GM19023 (cell line): ENCODE data around the gene CBFA2T3.
A peak's percentile ranks its signal among the peaks of the same experiment; 100 is the strongest.

Source experiments
- ATAC-seq: cut with Tn5 transposase; IDR thresholded peaks from one replicate; pipeline ENCODE4 v1.9.1; 2021; ENCODE audit warnings: mild to moderate bottlenecking, moderate library complexity; ENCODE audit not compliant: unreplicated experiment

CBFA2T3 gene

GRCh38 chr16:88977812-88978607 lies 1.0 kb upstream of the CBFA2T3 start:
- ATAC-seq: no peak

DNA sequence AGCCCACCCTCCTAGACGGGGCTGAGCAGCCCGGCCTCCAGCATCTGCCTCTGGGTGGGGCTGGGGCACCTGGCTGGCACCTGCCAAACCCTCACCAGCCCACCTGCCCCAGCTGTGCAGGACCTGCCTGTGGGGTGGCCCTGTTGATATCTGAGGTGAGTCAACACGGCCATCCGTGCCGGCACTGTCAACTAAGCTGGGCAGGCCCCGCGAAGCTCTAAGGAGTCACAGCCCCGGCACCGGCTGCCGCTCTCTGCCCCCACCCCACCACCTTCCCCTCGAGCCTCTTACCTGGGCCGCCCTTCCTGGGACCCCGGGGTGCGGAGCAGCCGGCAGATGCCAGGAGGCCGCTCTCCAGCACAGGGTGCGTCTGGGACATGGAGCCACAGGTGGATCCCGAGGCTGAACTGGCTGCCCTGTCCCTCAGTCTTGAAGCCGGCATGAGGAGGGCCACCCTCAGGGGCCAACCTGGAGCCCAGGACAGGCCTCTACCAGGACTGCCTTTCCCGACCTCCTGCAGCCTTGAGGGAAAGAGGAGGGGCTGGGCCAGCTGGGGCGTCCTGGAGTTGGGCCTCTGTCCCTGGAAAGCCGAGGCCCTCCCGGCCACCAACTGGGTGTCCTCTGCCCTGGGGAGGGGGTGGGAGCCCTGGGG lies 515 bp downstream of the CBFA2T3 start:
- ATAC-seq: no peak

DNA sequence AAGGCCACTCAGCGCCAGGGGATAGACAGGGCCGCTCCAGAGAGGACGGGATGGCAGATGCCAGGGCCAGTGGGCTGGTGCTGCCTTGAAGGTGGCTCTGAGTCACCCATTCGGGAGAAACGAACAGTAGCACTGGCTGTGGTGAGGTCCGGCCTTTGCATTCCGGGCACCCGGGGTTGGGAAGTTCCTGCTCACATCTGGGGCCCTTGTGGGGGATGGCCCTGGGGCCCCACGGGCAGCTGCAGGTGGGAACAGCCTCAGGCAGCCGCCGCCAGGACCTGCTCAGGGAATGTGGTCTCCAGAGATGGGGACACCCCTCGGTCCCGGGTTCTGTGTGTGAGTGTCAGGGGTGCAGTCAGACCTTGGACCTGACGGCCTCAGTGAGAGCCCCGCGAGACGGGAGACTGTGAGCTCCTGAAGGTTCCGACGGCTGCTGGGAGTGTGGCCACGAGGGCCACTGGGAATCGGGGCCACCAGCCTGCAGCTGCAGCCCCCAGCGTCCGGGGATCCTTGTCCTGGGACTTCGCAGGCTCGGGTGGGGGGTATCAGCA lies 1.4 kb downstream of the CBFA2T3 start:
- ATAC-seq: no peak

DNA sequence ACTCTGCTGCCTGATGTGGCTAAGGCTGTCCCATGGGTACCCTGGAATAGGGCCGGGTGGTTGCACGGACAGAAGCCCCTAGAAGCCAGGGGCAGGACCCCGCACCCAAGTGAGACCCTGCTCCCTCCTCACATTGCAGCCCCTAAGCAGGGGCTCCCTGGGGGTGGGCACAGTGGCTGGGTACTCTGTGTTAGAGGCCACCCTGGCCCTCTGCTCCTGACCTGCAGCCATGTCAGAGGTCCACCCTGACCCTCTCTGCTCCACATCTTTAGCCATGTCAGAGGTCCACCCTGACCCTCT lies 2.1 kb downstream of the CBFA2T3 start:
- ATAC-seq: no peak

- no peak for ATAC-seq
Measured at GRCh38 chr16:88974080-88974915, 2.7 kb downstream of the CBFA2T3 start.

DNA sequence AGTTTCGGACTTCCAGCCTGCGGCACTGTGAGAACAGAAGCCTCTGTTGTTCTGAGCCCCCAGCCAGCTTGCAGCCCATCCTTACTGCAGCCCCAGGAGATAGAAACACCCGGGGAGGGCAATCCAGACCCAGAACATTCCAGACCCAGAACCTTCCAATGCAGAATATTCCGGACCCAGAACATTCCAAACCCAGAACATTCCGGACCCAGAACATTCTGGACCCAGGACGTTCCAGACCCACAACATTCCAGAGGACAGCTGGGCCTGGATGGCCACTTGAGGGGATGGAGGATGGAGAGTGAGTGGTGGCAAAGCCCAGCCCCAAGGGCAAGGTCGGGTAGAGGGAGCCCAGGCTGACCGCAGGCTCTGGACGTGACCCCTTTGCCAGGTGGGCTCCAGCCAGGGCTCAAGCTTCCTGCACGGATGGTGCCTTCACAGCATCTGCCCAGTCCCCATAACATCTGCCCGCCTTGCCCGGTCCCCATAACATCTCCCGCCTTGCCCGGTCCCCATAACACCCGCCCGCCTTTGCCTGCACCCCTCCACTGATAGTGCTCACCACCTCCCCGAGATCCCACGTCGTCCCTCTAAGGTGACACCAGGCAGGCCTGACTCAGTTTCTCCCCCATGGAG lies 3.5 kb downstream of the CBFA2T3 start:
- ATAC-seq: no peak

DNA sequence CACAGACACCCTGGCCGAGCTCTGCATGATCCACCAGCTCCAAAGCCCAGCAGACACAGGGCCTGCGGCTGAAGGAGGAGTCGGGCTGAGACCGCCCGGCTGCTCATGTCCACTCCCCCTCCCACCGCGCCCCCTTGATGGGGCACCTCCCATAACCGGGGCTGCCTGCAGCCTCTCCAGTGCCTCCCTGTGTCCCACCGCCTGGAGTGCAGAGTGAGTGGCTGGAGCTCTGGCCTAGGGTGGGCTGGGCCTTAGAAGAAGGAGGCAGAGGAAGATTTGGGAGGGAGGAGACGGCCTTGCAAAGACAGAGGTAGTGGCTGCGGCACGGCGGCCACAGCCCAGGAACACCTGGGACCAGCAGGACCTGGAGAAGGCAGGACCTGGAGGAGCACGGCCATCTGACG lies 4.0 kb downstream of the CBFA2T3 start:
- no peak for ATAC-seq

DNA sequence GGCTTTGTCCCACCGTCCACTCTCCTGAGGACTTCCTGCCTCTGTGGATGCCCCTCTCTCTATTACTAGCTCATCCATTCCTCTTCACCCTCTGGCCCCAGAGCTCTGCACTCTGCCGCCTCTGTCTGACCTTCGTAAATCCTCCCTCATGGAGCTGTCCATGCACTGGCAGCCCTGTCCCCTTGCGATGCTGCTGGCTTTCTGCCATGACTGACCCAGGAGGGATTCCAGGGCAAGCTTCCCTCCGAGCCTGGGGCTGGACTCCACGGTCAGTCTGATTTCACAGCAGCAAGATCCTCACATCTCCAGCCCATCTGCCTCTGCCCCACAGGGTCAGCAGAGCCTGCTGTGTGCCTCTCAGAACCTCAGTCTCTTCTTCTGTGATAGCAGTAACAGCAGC lies 4.7 kb downstream of the CBFA2T3 start:
- no peak for ATAC-seq

GRCh38 chr16:88971371-88972097 lies 5.5 kb downstream of the CBFA2T3 start:
- ATAC-seq: no peak

DNA sequence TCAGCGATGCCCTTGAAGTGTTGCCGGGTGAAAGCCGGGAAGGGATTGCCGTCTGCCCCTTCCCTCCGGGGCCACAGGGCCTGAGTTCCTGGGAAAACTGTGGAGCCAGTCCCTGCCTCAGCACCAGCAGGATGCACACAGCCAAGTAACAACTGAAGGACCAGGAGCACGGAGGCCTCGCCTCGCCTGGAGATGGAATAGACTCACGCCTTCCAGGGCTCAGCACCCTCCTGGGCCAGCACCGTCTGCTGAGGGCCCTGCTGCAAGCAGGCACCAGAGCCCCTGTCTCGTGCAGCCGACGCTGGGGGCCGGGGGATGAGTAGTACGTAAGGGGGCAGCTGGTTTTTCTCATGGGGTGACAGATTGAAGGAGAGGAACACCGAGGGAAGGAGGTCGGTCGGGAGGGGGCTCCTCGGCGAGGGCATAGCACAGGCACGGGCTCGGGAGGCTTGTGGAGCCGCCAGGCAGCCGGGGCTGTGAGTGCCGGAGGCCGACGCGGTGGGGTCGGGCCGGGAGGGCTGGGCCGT lies 6.4 kb downstream of the CBFA2T3 start:
- no peak for ATAC-seq

GRCh38 chr16:88970050-88970449 lies 7.0 kb downstream of the CBFA2T3 start:
- no peak for ATAC-seq

- ATAC-seq: no peak
Measured at GRCh38 chr16:88969361-88969831, 7.6 kb downstream of the CBFA2T3 start.

GRCh38 chr16:88968589-88969280 lies 8.3 kb downstream of the CBFA2T3 start:
- ATAC-seq: no peak

DNA sequence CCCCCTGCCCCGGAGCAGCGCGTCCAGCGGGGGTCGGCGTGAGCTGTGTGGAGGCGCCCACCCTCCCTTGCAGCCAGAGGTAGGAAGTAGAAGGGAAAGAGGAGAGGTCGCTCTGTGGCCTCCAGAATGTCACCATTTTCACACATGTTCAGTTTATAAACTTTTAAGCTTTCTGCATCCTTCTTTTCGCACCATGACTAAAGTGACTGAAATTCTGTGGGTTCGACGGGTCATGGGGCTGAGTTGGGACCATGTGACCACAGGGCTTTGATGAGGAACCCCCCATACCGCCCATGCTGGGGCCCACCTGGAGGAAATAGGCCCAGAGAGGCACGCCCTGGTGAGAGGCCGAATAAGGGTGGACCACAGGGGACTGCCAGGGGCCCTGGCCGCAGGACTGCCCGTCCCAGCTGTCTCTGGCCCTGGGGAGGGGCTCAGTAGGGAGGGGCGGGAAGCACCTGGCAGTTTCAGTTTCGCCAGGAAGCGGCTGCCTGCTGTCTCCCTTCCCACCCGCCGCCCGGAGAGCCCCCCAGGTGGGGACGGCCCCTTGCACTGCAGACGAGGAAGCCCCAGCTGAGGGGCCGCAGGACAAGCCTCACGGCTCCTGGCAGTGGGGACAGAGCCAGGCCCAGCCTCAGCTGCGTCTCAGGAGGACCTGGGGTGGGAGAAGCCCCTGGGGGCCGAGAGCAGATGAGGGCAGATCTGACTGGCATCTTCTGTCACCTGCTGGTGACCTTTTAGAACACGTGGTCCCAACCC lies 9.0 kb downstream of the CBFA2T3 start:
- ATAC-seq: peak; percentile 59

- ATAC-seq: no peak
Measured at GRCh38 chr16:88966986-88967829, 9.8 kb downstream of the CBFA2T3 start.

DNA sequence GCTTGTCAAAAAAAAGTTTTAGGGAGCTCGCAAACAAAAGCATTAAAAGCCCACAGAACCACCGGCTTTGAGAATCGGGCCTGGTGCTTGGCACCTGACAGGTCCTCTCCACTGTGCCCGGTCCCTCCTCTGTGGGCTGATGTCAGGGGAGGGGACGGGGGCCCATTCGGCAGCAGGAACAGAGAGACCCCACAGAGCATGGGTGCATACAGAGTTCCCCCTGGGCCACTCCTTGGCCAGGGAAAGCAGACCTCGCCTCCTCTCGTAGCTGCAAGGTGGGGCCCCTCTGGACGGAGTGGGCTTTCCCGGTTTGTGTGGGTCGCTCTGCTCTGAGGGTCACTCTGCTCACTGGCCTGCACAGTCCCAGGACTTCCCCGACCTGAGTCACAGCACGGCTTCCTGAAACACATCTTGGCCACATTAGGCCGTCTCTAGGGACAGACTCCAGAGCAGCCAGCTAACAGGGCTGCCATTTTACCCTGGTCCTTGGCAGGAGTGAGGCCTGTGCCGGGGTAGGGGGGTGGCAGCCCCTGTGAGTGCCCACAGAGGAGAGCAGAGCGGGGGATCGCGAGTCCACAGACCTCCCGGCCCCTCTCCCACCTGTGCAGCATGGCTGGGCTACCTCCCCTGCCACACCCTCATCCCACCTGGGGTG lies 11.1 kb downstream of the CBFA2T3 start:
- no peak for ATAC-seq

- ATAC-seq: no peak
Measured at GRCh38 chr16:88965411-88965810, 11.6 kb downstream of the CBFA2T3 start.
